Neural progenitor cell (in vitro differentiated cells): Measurements from ENCODE around the gene PEX10. TPM values are rescaled to one million over a fixed set of nuclear protein-coding genes. Genes with fewer than 3 reads are reported as not detected.

Source experiments
- DNase-seq: peaks from one replicate; pipeline ENCODE4 v3.0.0-alpha.2; 2016; ENCODE audit warnings: low spot score
- H2AFZ ChIP-seq: fragments of 200-600 bp; sonication (generic); replicated peaks from 2 replicates; pipeline ENCODE4 v1.6.1; 2016; ENCODE audit warnings: antibody characterized with exemption
- H3F3A ChIP-seq: fragments of 200-600 bp; sonication (generic); 2 replicates; pipeline ENCODE4 v1.6.1; 2016; ENCODE audit warnings: antibody characterized with exemption, low read depth
- H3K27ac ChIP-seq: fragments of 200-600 bp; sonication (generic); 2 replicates; pipeline ENCODE4 v1.5.1; 2016; ENCODE audit warnings: mild to moderate bottlenecking
- H3K27me3 ChIP-seq: fragments of 200-600 bp; sonication (generic); 2 replicates; pipeline ENCODE4 v1.6.1; 2016; ENCODE audit warnings: mild to moderate bottlenecking, moderate library complexity
- H3K36me3 ChIP-seq: fragments of 200-600 bp; sonication (generic); 2 replicates; pipeline ENCODE4 v1.5.1; 2016
- H3K4me1 ChIP-seq: fragments of 200-600 bp; sonication (generic); 2 replicates; pipeline ENCODE4 v1.6.1; 2016; ENCODE audit warnings: mixed run types
- H3K4me2 ChIP-seq: fragments of 200-600 bp; sonication (generic); 2 replicates; pipeline ENCODE4 v1.6.1; 2016
- H3K4me3 ChIP-seq: fragments of 200-600 bp; sonication (generic); 2 replicates; pipeline ENCODE4 v1.5.1; 2016
- H3K79me2 ChIP-seq: fragments of 200-600 bp; sonication (generic); 2 replicates; pipeline ENCODE4 v1.6.1; 2016; ENCODE audit warnings: low read depth
- H3K9ac ChIP-seq: fragments of 200-600 bp; sonication (generic); 2 replicates; pipeline ENCODE4 v1.6.1; 2016
- H3K9me3 ChIP-seq: fragments of 200-600 bp; sonication (generic); 2 replicates; pipeline ENCODE4 v1.5.1; 2016; ENCODE audit warnings: low read depth
- H4K20me1 ChIP-seq: fragments of 200-600 bp; sonication (generic); 2 replicates; pipeline ENCODE4 v1.6.1; 2016; ENCODE audit warnings: low read depth
- H3K27ac Mint-ChIP-seq: 3 replicates; pipeline ENCODE4 v1.8.0; 2021; ENCODE audit warnings: mixed read lengths
- H3K27me3 Mint-ChIP-seq: 2 replicates; pipeline ENCODE4 v1.8.0; 2022; ENCODE audit warnings: low read depth, mild to moderate bottlenecking, inconsistent platforms, moderate library complexity, mixed read lengths; ENCODE audit not compliant: insufficient read depth
- H3K36me3 Mint-ChIP-seq: 3 replicates; pipeline ENCODE4 v1.8.0; 2021; ENCODE audit warnings: mixed read lengths
- H3K4me1 Mint-ChIP-seq: 3 replicates; pipeline ENCODE4 v1.8.0; 2021; ENCODE audit warnings: mixed read lengths
- H3K4me3 Mint-ChIP-seq: 3 replicates; pipeline ENCODE4 v1.8.0; 2021; ENCODE audit warnings: mild to moderate bottlenecking, moderate library complexity, mixed read lengths
- H3K9me3 Mint-ChIP-seq: 3 replicates; pipeline ENCODE4 v1.8.0; 2020; ENCODE audit warnings: mixed read lengths
- CTCF ChIP-seq: fragments of 200-600 bp; sonication (generic); IDR thresholded peaks from 2 replicates; pipeline ENCODE4 v1.5.1; 2017; ENCODE audit warnings: antibody characterized with exemption, mild to moderate bottlenecking
- EZH2 ChIP-seq: fragments of 200-600 bp; sonication (generic); IDR thresholded peaks from 2 replicates; pipeline ENCODE4 v1.6.1; 2017; ENCODE audit warnings: antibody characterized with exemption, mild to moderate bottlenecking, moderate library complexity
- EZH2phosphoT487 ChIP-seq: fragments of 200-600 bp; sonication (generic); IDR thresholded peaks from 2 replicates; pipeline ENCODE4 v1.6.1; 2017; ENCODE audit warnings: antibody characterized with exemption
- total RNA-seq: library from RNA; depleted of rRNA; stranded (reverse); fragments of >200 nt; gene quantifications from 2 replicates; pipeline ENCODE4 v1.2.3, GENCODE V29; 2015; ENCODE audit warnings: low replicate concordance

Gene PEX10
- total RNA-seq, 1 donor from 2014 or later = 15.1 TPM

GRCh38 chr1:2439369-2439768 is 27.0 kb upstream of the PEX10 start:
- H3K27ac ChIP-seq = no peak overlapping the region
- peaks cover 13% of the 10 kb centered on the region for H3K4me1 ChIP-seq
- H3K4me1 Mint-ChIP-seq = peaks cover 2% of the 10 kb centered on the region
- H3K9ac ChIP-seq = no peak overlapping the region
- no peak overlapping the region for H3K4me2 ChIP-seq
- H3K36me3 Mint-ChIP-seq = no peaks in the 10 kb centered on the region
- H4K20me1 ChIP-seq = no peaks in the 10 kb centered on the region
- no peaks in the 10 kb centered on the region for H3K79me2 ChIP-seq
- no peaks in the 10 kb centered on the region for H3K36me3 ChIP-seq
- H3F3A ChIP-seq = peaks cover 3% of the 10 kb centered on the region
- H3K27me3 ChIP-seq = peaks cover 34% of the 10 kb centered on the region
- no peak for DNase-seq
- no peaks in the 10 kb centered on the region for H3K9me3 Mint-ChIP-seq
- TF ChIP-seq EZH2 (no peak), CTCF (no peak), EZH2phosphoT487 (no peak)
- peaks cover 12% of the 10 kb centered on the region for H3K27me3 Mint-ChIP-seq
- no peak overlapping the region for H3K4me3 Mint-ChIP-seq
- H3K9me3 ChIP-seq = no peaks in the 10 kb centered on the region
- no peak overlapping the region for H2AFZ ChIP-seq
- H3K27ac Mint-ChIP-seq = peak overlapping the region; percentile 87
- no peak overlapping the region for H3K4me3 ChIP-seq

GRCh38 chr1:2438641-2439040 is 26.3 kb upstream of the PEX10 start:
- no peak overlapping the region for H3K27ac ChIP-seq
- Mint-ChIP-seq H3K4me1 (peaks cover 3% of the 10 kb centered on the region), H3K9me3 (no peaks in the 10 kb centered on the region), H3K36me3 (no peaks in the 10 kb centered on the region), H3K4me3 (no peak overlapping the region), H3K27me3 (peaks cover 11% of the 10 kb centered on the region), H3K27ac (no peak overlapping the region)
- no peaks in the 10 kb centered on the region for H4K20me1 ChIP-seq
- peaks cover 8% of the 10 kb centered on the region for H3K4me1 ChIP-seq
- H3F3A ChIP-seq = no peaks in the 10 kb centered on the region
- no peak overlapping the region for H3K9ac ChIP-seq
- H3K36me3 ChIP-seq = no peaks in the 10 kb centered on the region
- no peak overlapping the region for H3K4me2 ChIP-seq
- H3K4me3 ChIP-seq = no peak overlapping the region
- H3K79me2 ChIP-seq = no peaks in the 10 kb centered on the region
- H3K9me3 ChIP-seq = no peaks in the 10 kb centered on the region
- no peak overlapping the region for H2AFZ ChIP-seq
- H3K27me3 ChIP-seq = peaks cover 30% of the 10 kb centered on the region
- no peak for DNase-seq
- no peak for TF ChIP-seq EZH2phosphoT487
- TF ChIP-seq CTCF = no peak
- TF ChIP-seq EZH2 = no peak

GRCh38 chr1:2438038-2438437 is 25.7 kb upstream of the PEX10 start:
- H3K36me3 ChIP-seq = no peaks in the 10 kb centered on the region
- H3K27ac ChIP-seq = no peak overlapping the region
- H3K4me1 Mint-ChIP-seq = peaks cover 7% of the 10 kb centered on the region

More at GRCh38 chr1:2438038-2438437, 25.7 kb upstream of the PEX10 start:
- Histone ChIP-seq H3K9me3 (no peaks in the 10 kb centered on the region), H4K20me1 (no peaks in the 10 kb centered on the region), H3K4me1 (peaks cover 5% of the 10 kb centered on the region), H3F3A (no peaks in the 10 kb centered on the region), H3K9ac (no peak overlapping the region), H3K79me2 (no peaks in the 10 kb centered on the region), H3K4me2 (no peak overlapping the region), H3K27me3 (peaks cover 30% of the 10 kb centered on the region), H3K4me3 (no peak overlapping the region), H2AFZ (no peak overlapping the region)
- H3K4me3 Mint-ChIP-seq = no peak overlapping the region
- no peak for DNase-seq
- no peaks in the 10 kb centered on the region for H3K36me3 Mint-ChIP-seq
- H3K27me3 Mint-ChIP-seq = peaks cover 14% of the 10 kb centered on the region
- TF ChIP-seq EZH2phosphoT487 (no peak), CTCF (no peak), EZH2 (no peak)
- no peak overlapping the region for H3K27ac Mint-ChIP-seq
- no peaks in the 10 kb centered on the region for H3K9me3 Mint-ChIP-seq
